Neural cell (in vitro differentiated cells): ENCODE measurements around the gene DIAPH2. TPM values are rescaled to one million over a fixed set of nuclear protein-coding genes. Genes with fewer than 3 reads are reported as not detected.

ENCODE experiments used
- H2AFZ ChIP-seq: fragments of 200-600, 300-800 bp; sonication (generic), shearing (Covaris generic); 2 replicates; pipeline ENCODE4 v1.6.0; 2014; ENCODE audit warnings: low read depth, mild to moderate bottlenecking, antibody characterized with exemption, low read length, moderate library complexity
- H3F3A ChIP-seq: fragments of 200-600 bp; shearing (Covaris generic); 2 replicates; pipeline ENCODE4 v1.6.1; 2016; ENCODE audit warnings: mild to moderate bottlenecking, moderate library complexity, mixed read lengths, antibody characterized with exemption, low read length; ENCODE audit not compliant: insufficient read depth, poor library complexity, severe bottlenecking
- H3K27ac ChIP-seq: fragments of 200-600, 300-800 bp; sonication (generic), shearing (Covaris generic); 2 replicates; pipeline ENCODE4 v1.5.1; 2014; ENCODE audit warnings: mild to moderate bottlenecking, low read length, moderate library complexity
- H3K27me3 ChIP-seq: fragments of 300-800, 200-600 bp; sonication (generic), shearing (Covaris generic); 2 replicates; pipeline ENCODE4 v1.6.0; 2014; ENCODE audit warnings: mild to moderate bottlenecking, low read depth, low read length, moderate library complexity; ENCODE audit not compliant: insufficient read depth
- H3K36me3 ChIP-seq: fragments of 300-800, 200-600 bp; sonication (generic), shearing (Covaris generic); 2 replicates; pipeline ENCODE4 v1.5.1; 2014; ENCODE audit warnings: mild to moderate bottlenecking, antibody characterized with exemption, low read length, moderate library complexity; ENCODE audit not compliant: insufficient read depth
- H3K4me2 ChIP-seq: fragments of 300-800, 200-600 bp; sonication (generic), shearing (Covaris generic); 2 replicates; pipeline ENCODE4 v1.6.0; 2014; ENCODE audit warnings: mild to moderate bottlenecking, low read length
- H3K4me3 ChIP-seq: fragments of 300-800, 200-600 bp; sonication (generic), shearing (Covaris generic); 2 replicates; pipeline ENCODE4 v1.5.1; 2014; ENCODE audit warnings: mild to moderate bottlenecking, low read length, moderate library complexity
- H3K79me2 ChIP-seq: fragments of 200-600 bp; shearing (Covaris generic); replicated peaks from 2 replicates; pipeline ENCODE4 v1.6.0; 2014; ENCODE audit warnings: mild to moderate bottlenecking, low read length, moderate library complexity; ENCODE audit not compliant: insufficient read depth
- H3K9ac ChIP-seq: fragments of 300-800, 200-600 bp; sonication (generic), shearing (Covaris generic); 2 replicates; pipeline ENCODE4 v1.6.1; 2016; ENCODE audit warnings: mild to moderate bottlenecking, low read length, mixed read lengths
- H3K9me2 ChIP-seq: fragments of 200-600 bp; shearing (Covaris generic); 2 replicates; pipeline ENCODE4 v1.6.1; 2016; ENCODE audit warnings: mild to moderate bottlenecking, low read length, mixed read lengths; ENCODE audit not compliant: insufficient read depth
- H3K9me3 ChIP-seq: fragments of 200-600, 300-800 bp; sonication (generic), shearing (Covaris generic); 2 replicates; pipeline ENCODE4 v1.6.1; 2016; ENCODE audit warnings: mild to moderate bottlenecking, mixed run types, low read length, moderate library complexity, mixed read lengths
- H4K20me1 ChIP-seq: fragments of 200-600 bp; shearing (Covaris generic); 2 replicates; pipeline ENCODE4 v1.6.1; 2016; ENCODE audit warnings: mild to moderate bottlenecking, mixed run types; ENCODE audit not compliant: insufficient read depth
- EP300 ChIP-seq: fragments of 450-650 bp; conservative IDR thresholded peaks from 2 replicates; pipeline ENCODE4 v1.6.1; 2014; ENCODE audit warnings: antibody characterized with exemption, mild to moderate bottlenecking, moderate library complexity; ENCODE audit not compliant: poor library complexity, severe bottlenecking
- EZH2 ChIP-seq: fragments of 200-600, 300-800 bp; shearing (Covaris generic), sonication (generic); IDR thresholded peaks from 2 replicates; pipeline ENCODE4 v1.6.1; 2014; ENCODE audit warnings: antibody characterized with exemption, low read length, borderline replicate concordance, mild to moderate bottlenecking; ENCODE audit not compliant: insufficient read depth, poor library complexity, severe bottlenecking
- MXI1 ChIP-seq: fragments of 450-650 bp; conservative IDR thresholded peaks from 2 replicates; pipeline ENCODE4 v1.6.1; 2014; ENCODE audit warnings: antibody characterized with exemption, mild to moderate bottlenecking; ENCODE audit not compliant: poor library complexity, severe bottlenecking
- POLR2AphosphoS5 ChIP-seq: IDR thresholded peaks from 2 replicates; pipeline ENCODE4 v1.6.1; 2012
- RAD21 ChIP-seq: fragments of 450-650 bp; conservative IDR thresholded peaks from 2 replicates; pipeline ENCODE4 v1.6.1; 2014; ENCODE audit warnings: antibody characterized with exemption, mild to moderate bottlenecking, moderate library complexity
- SMC3 ChIP-seq: fragments of 450-650 bp; conservative IDR thresholded peaks from 2 replicates; pipeline ENCODE4 v1.6.1; 2014; ENCODE audit warnings: antibody characterized with exemption, mild to moderate bottlenecking, moderate library complexity; ENCODE audit not compliant: poor library complexity
- TAF1 ChIP-seq: IDR thresholded peaks from 2 replicates; pipeline ENCODE4 v1.6.1; 2012; ENCODE audit warnings: low read depth
- polyA plus RNA-seq: library from polyadenylated mRNA; depleted of rRNA; stranded (reverse); fragments of >200 nt; gene quantifications from 2 replicates; pipeline ENCODE4 v1.2.3, GENCODE V29; 2014
- TF ChIP-seq, protein P1 (sequence below): fragments of 450-650 bp; IDR thresholded peaks from 2 replicates; pipeline ENCODE4 v1.5.1; 2014; ENCODE audit warnings: antibody characterized with exemption, mild to moderate bottlenecking, moderate library complexity; ENCODE audit not compliant: poor library complexity, severe bottlenecking
- TF ChIP-seq, protein P2 (sequence below): IDR thresholded peaks from 2 replicates; pipeline ENCODE4 v1.6.1; 2012; ENCODE audit warnings: borderline replicate concordance

DIAPH2 gene
- polyA plus RNA-seq, 1 donor from 2014 or later = 0.07 TPM

GRCh38 chrX:97553833-97554232 is 869.2 kb downstream of the DIAPH2 start:
- Histone ChIP-seq H3K4me3 (no peak overlapping the region), H3K9ac (no peak overlapping the region), H3K9me3 (no peaks in the 10 kb centered on the region), H3K4me2 (no peak overlapping the region), H3K27ac (no peak overlapping the region), H3K27me3 (no peaks in the 10 kb centered on the region), H2AFZ (no peak overlapping the region), H3K36me3 (no peaks in the 10 kb centered on the region), H3F3A (no peaks in the 10 kb centered on the region), H4K20me1 (no peaks in the 10 kb centered on the region), H3K79me2 (no peaks in the 10 kb centered on the region), H3K9me2 (no peaks in the 10 kb centered on the region)
- TF ChIP-seq, protein P1, sequence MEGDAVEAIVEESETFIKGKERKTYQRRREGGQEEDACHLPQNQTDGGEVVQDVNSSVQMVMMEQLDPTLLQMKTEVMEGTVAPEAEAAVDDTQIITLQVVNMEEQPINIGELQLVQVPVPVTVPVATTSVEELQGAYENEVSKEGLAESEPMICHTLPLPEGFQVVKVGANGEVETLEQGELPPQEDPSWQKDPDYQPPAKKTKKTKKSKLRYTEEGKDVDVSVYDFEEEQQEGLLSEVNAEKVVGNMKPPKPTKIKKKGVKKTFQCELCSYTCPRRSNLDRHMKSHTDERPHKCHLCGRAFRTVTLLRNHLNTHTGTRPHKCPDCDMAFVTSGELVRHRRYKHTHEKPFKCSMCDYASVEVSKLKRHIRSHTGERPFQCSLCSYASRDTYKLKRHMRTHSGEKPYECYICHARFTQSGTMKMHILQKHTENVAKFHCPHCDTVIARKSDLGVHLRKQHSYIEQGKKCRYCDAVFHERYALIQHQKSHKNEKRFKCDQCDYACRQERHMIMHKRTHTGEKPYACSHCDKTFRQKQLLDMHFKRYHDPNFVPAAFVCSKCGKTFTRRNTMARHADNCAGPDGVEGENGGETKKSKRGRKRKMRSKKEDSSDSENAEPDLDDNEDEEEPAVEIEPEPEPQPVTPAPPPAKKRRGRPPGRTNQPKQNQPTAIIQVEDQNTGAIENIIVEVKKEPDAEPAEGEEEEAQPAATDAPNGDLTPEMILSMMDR = no peak
- TF ChIP-seq TAF1 = no peak
- no peak for TF ChIP-seq SMC3
- no peak for TF ChIP-seq RAD21
- no peak for TF ChIP-seq EP300
- TF ChIP-seq, protein P2, sequence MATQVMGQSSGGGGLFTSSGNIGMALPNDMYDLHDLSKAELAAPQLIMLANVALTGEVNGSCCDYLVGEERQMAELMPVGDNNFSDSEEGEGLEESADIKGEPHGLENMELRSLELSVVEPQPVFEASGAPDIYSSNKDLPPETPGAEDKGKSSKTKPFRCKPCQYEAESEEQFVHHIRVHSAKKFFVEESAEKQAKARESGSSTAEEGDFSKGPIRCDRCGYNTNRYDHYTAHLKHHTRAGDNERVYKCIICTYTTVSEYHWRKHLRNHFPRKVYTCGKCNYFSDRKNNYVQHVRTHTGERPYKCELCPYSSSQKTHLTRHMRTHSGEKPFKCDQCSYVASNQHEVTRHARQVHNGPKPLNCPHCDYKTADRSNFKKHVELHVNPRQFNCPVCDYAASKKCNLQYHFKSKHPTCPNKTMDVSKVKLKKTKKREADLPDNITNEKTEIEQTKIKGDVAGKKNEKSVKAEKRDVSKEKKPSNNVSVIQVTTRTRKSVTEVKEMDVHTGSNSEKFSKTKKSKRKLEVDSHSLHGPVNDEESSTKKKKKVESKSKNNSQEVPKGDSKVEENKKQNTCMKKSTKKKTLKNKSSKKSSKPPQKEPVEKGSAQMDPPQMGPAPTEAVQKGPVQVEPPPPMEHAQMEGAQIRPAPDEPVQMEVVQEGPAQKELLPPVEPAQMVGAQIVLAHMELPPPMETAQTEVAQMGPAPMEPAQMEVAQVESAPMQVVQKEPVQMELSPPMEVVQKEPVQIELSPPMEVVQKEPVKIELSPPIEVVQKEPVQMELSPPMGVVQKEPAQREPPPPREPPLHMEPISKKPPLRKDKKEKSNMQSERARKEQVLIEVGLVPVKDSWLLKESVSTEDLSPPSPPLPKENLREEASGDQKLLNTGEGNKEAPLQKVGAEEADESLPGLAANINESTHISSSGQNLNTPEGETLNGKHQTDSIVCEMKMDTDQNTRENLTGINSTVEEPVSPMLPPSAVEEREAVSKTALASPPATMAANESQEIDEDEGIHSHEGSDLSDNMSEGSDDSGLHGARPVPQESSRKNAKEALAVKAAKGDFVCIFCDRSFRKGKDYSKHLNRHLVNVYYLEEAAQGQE = no peak
- TF ChIP-seq POLR2AphosphoS5 = no peak
- no peak for TF ChIP-seq EZH2
- no peak for TF ChIP-seq MXI1

DNA sequence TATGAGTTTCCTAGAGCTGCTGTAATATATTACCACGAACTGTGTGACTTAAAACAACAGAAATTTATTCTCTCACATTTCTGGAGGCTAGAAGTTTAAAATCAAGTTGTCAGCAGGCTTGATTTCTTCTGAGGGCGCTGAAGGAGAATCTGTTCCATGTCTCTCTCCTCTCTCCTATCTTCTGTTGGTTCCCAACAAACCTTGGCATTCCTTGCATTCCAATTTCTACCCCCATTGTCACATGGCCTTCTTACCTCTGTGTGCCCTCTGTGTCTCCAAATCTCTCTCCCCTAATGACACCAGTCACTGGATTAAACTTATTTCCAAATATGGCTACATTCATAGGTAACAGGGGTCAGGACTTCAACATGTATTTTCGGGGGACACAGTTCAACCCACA is 871.7 kb downstream of the DIAPH2 start:
- H4K20me1 ChIP-seq = no peaks in the 10 kb centered on the region
- no peaks in the 10 kb centered on the region for H3F3A ChIP-seq
- no peak overlapping the region for H3K4me2 ChIP-seq
- H3K36me3 ChIP-seq = no peaks in the 10 kb centered on the region
- H3K27ac ChIP-seq = no peak overlapping the region
- no peaks in the 10 kb centered on the region for H3K27me3 ChIP-seq
- no peak for TF ChIP-seq EZH2
- no peak for TF ChIP-seq EP300
- TF ChIP-seq RAD21 = no peak
- no peak for TF ChIP-seq POLR2AphosphoS5
- TF ChIP-seq MXI1 = no peak
- no peak for TF ChIP-seq TAF1
- TF ChIP-seq, protein P2 = no peak
- no peak for TF ChIP-seq SMC3
- TF ChIP-seq, protein P1 = no peak
- H3K9me3 ChIP-seq = no peaks in the 10 kb centered on the region
- H2AFZ ChIP-seq = no peak overlapping the region
- no peaks in the 10 kb centered on the region for H3K9me2 ChIP-seq
- no peak overlapping the region for H3K9ac ChIP-seq
- no peak overlapping the region for H3K4me3 ChIP-seq
- no peaks in the 10 kb centered on the region for H3K79me2 ChIP-seq
